Astrocyte of the hippocampus (primary cell): ENCODE measurements around the gene SCAMP5.

Experiments
- DNase-seq: peaks from one replicate; pipeline ENCODE4 v3.0.0; 2011; ENCODE audit warnings: low read depth, low spot score

The SCAMP5 gene

GRCh38 chr15:75070674-75071073 lies 75.3 kb downstream of the SCAMP5 start:
- DNase-seq = no peak
